Measurements from ENCODE around the gene MIPOL1.

- TF ChIP-seq CTCF (conservative IDR thresholded peaks at IDR 0.05; ENCODE audit: low read length): peak; percentile 92
- TF ChIP-seq EZH2phosphoT487 (IDR thresholded peaks at IDR 0.05; ENCODE audit: borderline replicate concordance, low read depth, low read length): no peak
Observed at GRCh38 chr14:37246427-37246829, 48.7 kb downstream of the MIPOL1 start.
